ENCODE measurements around the gene CD79B. TPM values are rescaled to one million over a fixed set of nuclear protein-coding genes. Genes with fewer than 3 reads are reported as not detected.
"Not testable (repeated sequence)": the region's sequence is repeated elsewhere in the genome, so short reads cannot be mapped to it uniquely, and the experiment has no call there.

Gene CD79B
- total and polyA plus RNA-seq, 11 donors = 2.2 to 16.2 (median 4.9) TPM

DNA sequence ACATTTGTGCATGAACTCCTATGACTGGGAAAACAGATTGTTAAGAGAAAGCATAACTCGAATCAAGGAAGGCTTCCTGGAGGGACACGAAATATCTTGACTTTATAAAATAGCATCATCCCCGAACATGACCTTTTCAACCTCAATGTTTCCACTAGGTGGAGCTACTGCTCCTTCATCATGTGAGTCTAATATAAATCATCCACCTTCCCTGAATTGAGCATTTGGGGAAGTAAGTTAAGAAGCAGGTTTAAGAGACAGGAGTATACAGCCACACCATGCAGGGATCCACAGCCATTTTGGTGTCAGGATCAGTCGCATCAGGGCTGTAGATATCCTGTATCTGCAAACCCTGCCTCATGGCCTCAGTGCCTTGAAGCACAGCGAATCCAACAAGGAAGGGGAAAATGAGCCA, 28.3 kb downstream of the CD79B start:
- DNase-seq; H3K4me1 ChIP-seq; H3K27ac ChIP-seq; H3K36me3 ChIP-seq; H3K9me3 ChIP-seq; H3K27me3 ChIP-seq; H3K4me3 ChIP-seq; intact Hi-C loops (cut with DNase I): not testable (repeated sequence)
- TF ChIP-seq, protein P1, sequence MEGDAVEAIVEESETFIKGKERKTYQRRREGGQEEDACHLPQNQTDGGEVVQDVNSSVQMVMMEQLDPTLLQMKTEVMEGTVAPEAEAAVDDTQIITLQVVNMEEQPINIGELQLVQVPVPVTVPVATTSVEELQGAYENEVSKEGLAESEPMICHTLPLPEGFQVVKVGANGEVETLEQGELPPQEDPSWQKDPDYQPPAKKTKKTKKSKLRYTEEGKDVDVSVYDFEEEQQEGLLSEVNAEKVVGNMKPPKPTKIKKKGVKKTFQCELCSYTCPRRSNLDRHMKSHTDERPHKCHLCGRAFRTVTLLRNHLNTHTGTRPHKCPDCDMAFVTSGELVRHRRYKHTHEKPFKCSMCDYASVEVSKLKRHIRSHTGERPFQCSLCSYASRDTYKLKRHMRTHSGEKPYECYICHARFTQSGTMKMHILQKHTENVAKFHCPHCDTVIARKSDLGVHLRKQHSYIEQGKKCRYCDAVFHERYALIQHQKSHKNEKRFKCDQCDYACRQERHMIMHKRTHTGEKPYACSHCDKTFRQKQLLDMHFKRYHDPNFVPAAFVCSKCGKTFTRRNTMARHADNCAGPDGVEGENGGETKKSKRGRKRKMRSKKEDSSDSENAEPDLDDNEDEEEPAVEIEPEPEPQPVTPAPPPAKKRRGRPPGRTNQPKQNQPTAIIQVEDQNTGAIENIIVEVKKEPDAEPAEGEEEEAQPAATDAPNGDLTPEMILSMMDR (IDR thresholded peaks at IDR 0.05) = peak; percentile 13 to 56 (median 34)
- 29 to 34% (median 32%) methylated on average over 5 of the region's 5 CpGs for WGBS, 4 donors
- peak in 1 of 4 donors; percentile 38 for ATAC-seq

DNA sequence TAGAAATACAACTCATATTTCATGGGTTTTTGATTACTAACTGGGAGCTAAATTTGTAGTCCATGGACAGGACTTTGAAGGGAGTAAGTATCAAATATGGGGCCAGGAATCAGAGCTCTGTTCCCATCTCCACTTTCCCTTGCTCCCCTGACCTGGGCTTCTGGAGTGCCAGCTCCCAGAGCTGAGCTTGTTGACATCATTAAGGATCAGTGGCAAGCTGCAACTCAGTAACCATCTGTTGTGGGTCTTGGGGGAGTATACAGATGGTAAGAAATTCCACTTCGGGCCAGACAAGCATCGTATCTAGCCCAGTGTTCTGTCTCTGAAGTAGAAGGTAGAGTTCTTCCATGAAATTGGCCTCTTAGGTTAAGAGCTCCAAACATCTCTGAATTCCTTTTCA, 30.2 kb downstream of the CD79B start:
- H3K27me3 ChIP-seq; H3K4me1 ChIP-seq; H3K36me3 ChIP-seq; H3K9me3 ChIP-seq; H3K4me3 ChIP-seq; H3K27ac ChIP-seq; DNase-seq; ATAC-seq; intact Hi-C loops (cut with DNase I): not testable (repeated sequence)
- WGBS, 4 donors = 75 to 93% (median 83%) methylated on average over 2 of the region's 2 CpGs

DNA sequence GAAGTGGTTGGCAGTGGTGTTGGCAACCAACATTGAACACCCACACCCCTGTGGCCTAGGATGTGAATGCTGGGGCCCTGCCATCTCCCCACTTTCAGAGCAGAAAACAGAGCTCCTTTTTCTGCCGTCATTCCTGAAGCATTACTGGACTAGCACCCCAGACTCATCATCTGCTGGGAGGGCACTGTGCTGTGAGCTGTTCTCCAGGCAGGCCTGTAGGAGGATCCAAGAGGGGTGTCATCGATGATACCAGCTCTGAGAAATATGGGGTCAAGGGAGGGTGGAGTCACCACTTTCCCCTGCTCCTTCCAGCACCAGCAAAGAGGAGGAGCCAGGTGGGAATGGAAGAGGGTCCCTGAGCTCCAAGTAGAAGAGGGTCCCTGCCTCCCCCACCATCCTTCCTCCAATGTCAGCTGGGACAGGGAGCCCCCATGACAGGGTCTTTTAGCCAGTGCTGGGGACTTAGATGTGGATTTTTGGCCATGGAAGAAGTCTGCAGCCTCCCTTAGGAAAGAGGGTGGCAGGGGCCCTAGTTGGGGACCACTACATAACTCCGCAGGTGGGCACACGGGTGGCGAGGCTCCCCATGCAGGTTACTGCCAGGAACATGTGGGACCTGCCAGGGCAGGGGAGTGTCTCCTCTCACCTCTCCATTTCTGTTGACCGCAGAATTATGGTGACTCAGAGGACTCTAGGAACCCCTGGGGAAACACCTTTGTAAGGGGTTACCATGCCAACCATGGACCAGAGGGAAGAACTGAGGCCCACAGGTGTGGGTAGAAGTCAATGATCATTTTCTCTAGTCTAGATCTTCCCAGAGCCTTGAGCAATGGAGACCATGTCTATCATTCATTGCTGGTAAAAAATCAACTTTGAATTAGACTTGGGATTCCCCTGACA, 33.0 kb downstream of the CD79B start:
- H3K36me3 ChIP-seq; intact Hi-C loops (cut with DNase I); H3K9me3 ChIP-seq; H3K4me3 ChIP-seq; H3K27me3 ChIP-seq; H3K4me1 ChIP-seq; H3K27ac ChIP-seq; DNase-seq: not testable (repeated sequence)
- peak in 1 of 4 donors; percentile 20 for ATAC-seq
- 87 to 95% (median 90%) methylated on average over 6 of the region's 6 CpGs for WGBS, 4 donors

- ATAC-seq; H3K27me3 ChIP-seq; H3K4me1 ChIP-seq; H3K9me3 ChIP-seq; H3K27ac ChIP-seq; H3K4me3 ChIP-seq; intact Hi-C loops (cut with DNase I); DNase-seq; H3K36me3 ChIP-seq: not testable (repeated sequence)
- 83 to 94% (median 85%) methylated on average over 6 to 10 of the region's 14 CpGs for WGBS, 4 donors
Observed at GRCh38 chr17:63896524-63897354, 35.4 kb downstream of the CD79B start, which contains the start of gene CSH1. Gene CSH1 (minus strand): TSS chr17:63896574. CDS start chr17:63896511, 63 bp downstream.

GRCh38 chr17:63894821-63895220, 37.3 kb downstream of the CD79B start:
- DNase-seq; H3K36me3 ChIP-seq; ATAC-seq; H3K4me1 ChIP-seq; H3K27me3 ChIP-seq; H3K9me3 ChIP-seq; H3K4me3 ChIP-seq; H3K27ac ChIP-seq; intact Hi-C loops (cut with DNase I): not testable (repeated sequence)
- 89 to 100% (median 97%) methylated on average over 2 to 10 of the region's 10 CpGs for WGBS, 4 donors

- H3K4me3 ChIP-seq; H3K27ac ChIP-seq; intact Hi-C loops (cut with DNase I); ATAC-seq; H3K9me3 ChIP-seq; H3K4me1 ChIP-seq; H3K27me3 ChIP-seq; DNase-seq; H3K36me3 ChIP-seq: not testable (repeated sequence)
- 52 to 63% (median 57%) methylated on average over 2 to 3 of the region's 3 CpGs for WGBS, 4 donors
Observed at GRCh38 chr17:63894021-63894420, 38.1 kb downstream of the CD79B start.

Measured in heart left ventricle (tissue), 16 donors.